NCI-H128 (cell line): ENCODE results near the gene CACNA1H.
"Not testable (repeated sequence)": the region's sequence is repeated elsewhere in the genome, so short reads cannot be mapped to it uniquely, and the experiment has no call there.

Experiments used
- DNase-seq: peaks from one replicate; lab custom pipeline; 2025; ENCODE audit not compliant: unreplicated experiment; lab: John Stamatoyannopoulos, UW

CACNA1H gene

DNA sequence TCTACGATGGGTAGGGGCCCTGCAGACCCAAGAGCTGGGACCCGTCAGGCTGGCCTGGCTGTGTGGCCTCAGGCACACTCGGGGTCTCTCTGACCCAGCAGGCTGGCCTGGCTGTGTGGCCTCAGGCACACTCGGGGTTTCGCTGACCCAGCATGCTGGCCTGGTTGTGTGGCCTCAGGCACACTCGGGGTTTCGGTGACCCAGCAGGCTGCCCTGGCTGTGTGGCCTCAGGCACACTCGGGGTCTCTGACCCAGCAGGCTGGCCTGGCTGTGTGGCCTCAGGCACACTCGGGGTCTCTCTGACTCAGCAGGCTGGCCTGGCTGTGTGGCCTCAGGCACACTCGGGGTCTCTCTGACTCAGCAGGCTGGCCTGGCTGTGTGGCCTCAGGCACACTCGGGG is 37.9 kb downstream of the CACNA1H start:
- DNase-seq, result not testable (repeated sequence)

DNA sequence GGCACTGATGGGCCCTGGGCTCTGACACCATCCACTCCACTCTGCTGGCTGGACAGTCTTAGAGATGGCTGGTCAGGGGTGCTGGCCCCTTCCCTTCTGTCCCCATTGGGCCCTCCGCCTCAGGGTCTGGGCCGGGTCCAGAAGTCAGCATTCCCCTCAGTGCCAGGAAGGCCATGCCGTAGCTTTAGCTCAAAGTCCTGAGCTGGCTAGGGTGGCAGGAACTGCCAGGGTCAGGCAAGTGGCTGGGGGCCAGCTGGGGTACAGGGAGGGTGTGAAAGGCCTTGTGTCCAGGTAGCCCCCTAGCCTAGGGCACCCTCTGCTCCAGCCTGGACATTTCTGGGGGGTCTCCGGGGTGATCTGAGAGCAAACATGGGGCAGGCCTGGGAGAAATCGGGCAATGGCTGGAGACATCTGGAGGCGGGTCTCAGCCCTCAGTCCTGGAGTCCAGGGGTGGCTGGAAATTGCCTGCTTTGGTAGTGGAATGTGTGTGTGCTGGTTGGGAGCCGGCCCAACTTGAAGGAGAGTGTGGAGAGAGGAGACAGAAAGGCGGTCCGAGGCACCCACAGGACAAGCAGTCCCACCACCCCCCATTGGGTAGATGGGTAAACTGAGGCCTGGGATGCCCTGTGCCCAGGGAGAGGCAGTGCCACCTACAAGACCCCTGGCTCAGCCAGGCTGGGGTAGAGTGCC is 39.6 kb downstream of the CACNA1H start:
- DNase-seq, result no peak

- no peak for DNase-seq
Observed at GRCh38 chr16:1193143-1193824, 40.4 kb downstream of the CACNA1H start.

GRCh38 chr16:1193825-1194581 is 41.1 kb downstream of the CACNA1H start:
- DNase-seq, result no peak

GRCh38 chr16:1194665-1195392 is 41.9 kb downstream of the CACNA1H start:
- no peak for DNase-seq

DNA sequence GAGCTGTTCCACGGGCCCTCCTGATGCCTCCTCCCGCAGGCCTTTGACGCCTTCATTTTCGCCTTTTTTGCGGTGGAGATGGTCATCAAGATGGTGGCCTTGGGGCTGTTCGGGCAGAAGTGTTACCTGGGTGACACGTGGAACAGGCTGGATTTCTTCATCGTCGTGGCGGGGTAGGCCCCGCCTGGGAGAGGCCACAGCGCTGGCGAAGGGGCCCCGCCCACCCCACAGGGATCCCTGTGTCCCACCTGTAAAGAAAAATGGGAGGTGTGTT is 42.4 kb downstream of the CACNA1H start:
- DNase-seq, result no peak

DNA sequence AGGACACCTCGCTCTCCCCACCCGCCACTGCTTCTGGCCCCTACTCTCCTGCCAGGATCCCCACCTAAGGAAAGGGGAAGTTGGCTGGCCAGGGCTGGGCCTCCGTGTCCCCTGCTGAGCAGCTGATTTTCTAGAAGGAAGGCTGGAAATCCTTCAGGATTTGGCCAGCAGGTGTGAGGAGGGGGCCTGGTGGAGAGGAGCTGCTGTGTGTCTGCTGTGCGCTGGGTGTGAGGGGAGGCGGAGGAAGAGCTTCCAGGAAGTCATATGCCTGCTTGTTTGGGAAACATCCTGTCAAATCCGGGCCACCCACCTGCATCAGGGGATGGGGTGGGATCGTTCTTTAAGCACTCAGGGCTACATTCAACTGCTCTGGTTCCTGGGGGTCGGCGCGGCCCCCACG is 43.6 kb downstream of the CACNA1H start:
- no peak for DNase-seq

- no peak for DNase-seq
Observed at GRCh38 chr16:1197237-1197866, 44.4 kb downstream of the CACNA1H start.

GRCh38 chr16:1198194-1198593 is 45.3 kb downstream of the CACNA1H start:
- DNase-seq, result no peak

- DNase-seq, result not testable (repeated sequence)
Observed at GRCh38 chr16:1198671-1199346, 45.9 kb downstream of the CACNA1H start.

DNA sequence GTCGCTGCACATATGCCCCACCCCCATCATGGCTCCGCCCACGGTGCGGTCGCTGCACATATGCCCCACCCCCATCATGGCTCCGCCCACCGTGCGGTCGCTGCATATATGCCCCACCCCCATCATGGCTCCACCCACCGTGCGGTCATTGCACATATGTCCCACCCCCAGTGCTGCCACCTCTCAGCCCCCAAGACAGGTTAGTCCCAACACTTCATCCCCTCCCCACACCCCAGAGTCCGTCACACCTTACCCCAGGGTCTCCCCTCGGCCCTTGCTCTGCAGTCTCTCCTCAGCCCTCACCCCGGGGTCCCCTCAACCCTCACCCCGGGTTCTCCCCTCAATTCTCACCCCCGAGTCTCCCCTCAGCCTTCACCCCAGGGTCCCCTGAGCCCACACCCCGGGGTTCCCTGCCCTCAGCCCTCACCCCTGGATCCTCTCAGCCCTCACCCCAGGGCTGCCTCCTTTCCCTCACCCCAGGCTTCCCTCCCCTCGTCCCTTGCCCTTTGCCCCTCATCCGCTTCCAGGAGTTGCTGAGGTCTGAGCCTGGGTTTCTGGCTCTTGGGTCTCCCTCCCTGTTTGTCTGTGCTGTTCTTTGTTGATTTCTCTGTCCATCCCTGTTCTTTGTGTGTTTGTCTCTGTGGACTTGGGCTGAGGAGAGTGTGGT is 46.6 kb downstream of the CACNA1H start:
- no peak for DNase-seq

DNA sequence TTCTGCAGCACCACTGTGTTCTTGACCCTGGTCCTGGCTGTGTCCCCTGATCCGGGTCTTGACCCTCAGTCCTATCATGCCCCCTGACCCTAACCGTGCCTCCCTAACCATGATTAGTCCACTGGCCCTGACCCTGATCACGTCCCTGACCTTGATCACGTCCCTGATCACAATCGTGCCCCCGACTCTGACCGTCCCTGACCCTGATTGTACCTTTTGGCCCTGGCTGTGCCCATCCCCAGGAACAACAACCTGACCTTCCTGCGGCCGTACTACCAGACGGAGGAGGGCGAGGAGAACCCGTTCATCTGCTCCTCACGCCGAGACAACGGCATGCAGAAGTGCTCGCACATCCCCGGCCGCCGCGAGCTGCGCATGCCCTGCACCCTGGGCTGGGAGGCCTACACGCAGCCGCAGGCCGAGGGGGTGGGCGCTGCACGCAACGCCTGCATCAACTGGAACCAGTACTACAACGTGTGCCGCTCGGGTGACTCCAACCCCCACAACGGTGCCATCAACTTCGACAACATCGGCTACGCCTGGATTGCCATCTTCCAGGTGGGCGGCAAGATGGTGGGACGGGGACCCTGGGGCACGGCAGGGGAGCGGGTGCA is 47.2 kb downstream of the CACNA1H start:
- no peak for DNase-seq

GRCh38 chr16:1201444-1201843 is 48.5 kb downstream of the CACNA1H start:
- DNase-seq, result no peak

DNA sequence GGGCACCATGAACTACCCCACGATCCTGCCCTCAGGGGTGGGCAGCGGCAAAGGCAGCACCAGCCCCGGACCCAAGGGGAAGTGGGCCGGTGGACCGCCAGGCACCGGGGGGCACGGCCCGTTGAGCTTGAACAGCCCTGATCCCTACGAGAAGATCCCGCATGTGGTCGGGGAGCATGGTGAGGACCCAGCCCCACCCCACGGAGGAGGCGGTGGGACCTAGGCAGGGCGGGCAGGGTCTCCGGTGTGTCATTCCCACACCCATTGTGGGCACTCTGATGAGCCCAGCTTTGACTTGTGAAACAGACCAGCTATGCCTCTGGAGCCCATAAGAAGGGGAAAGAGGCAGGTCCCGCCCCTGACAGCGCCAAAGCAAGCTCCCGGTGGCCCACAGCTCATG is 49.4 kb downstream of the CACNA1H start:
- no peak for DNase-seq

DNA sequence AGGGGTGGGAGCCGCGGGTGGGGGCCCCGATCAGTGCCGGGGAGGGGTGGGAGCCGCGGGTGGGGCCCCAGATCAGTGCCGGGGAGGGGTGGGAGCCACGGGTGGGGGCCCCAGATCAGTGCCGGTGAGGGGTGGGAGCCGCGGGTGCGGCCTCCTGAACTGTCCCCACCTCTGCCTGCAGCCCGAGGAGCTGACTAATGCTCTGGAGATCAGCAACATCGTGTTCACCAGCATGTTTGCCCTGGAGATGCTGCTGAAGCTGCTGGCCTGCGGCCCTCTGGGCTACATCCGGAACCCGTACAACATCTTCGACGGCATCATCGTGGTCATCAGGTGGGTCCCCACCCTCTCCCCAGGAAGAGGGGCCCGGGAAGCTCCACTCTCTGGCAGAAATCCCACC is 52.0 kb downstream of the CACNA1H start:
- DNase-seq, result no peak

- no peak for DNase-seq
Observed at GRCh38 chr16:1206326-1206725, 53.4 kb downstream of the CACNA1H start.

DNA sequence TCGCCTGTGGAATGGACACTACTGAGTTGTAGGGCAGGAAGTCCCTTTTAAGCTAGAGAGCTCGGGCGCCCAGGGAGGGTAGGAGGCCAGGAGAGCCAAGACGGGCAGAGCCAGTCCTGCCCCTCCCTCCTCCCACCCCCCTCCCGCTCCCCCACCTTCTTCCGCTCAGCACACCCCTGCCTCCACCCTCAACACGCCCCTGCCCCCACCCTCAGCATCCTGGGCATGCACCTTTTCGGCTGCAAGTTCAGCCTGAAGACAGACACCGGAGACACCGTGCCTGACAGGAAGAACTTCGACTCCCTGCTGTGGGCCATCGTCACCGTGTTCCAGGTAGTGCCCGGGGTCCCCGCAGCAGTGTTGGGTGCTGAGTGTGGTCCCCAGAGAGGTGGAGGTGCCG is 53.9 kb downstream of the CACNA1H start:
- no peak for DNase-seq

DNA sequence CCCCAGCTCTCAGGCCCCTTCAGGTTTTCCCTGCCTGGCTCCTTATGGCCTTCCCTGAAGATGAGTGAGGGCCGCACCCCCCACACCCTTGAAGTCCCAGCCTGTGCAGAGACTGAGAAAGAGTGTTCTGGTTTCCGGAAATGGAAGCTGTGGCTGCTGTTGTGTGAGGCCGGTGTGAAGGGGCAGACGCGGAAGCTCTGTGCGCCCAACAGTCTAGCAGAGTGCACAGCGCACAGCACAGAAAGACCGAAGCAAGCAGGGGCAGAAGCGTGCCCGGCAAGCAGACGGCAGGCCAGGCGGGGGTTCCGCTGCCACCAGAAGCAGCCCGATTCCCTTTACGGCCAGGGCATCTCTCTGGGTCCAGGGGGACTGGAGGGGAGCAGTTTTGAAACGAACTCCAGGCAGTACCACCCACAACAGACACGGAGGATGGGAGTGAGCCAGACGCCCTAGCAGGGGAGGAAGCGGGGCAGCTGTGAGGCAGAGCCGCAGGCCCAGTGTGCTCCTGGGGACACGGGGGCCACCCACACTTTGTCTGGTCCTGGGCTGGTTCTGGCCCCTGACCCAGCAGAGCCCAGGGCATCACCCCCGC is 55.4 kb downstream of the CACNA1H start:
- DNase-seq, result no peak

DNA sequence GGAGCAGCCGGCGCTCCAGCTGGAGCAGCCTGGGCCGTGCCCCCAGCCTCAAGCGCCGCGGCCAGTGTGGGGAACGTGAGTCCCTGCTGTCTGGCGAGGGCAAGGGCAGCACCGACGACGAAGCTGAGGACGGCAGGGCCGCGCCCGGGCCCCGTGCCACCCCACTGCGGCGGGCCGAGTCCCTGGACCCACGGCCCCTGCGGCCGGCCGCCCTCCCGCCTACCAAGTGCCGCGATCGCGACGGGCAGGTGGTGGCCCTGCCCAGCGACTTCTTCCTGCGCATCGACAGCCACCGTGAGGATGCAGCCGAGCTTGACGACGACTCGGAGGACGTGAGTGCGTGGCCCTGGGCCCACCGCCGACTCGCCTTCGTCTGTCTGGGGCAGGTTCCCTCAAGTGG is 56.2 kb downstream of the CACNA1H start:
- DNase-seq, result no peak
